Muscle of arm (tissue), 12 donors: Measurements from ENCODE around the gene MAGI2. TPM values are rescaled to one million over a fixed set of nuclear protein-coding genes. Genes with fewer than 3 reads are reported as not detected.

Source experiments
- DNase-seq: peaks from one replicate; pipeline ENCODE4 v3.0.0-alpha.2; 2013
- polyA plus RNA-seq, 12 donors: library from polyadenylated mRNA; unstranded; fragments of 120-200 nt; gene quantifications; one replicate each; pipeline ENCODE4 v1.2.1, GENCODE V29; 2013; ENCODE audit not compliant: insufficient read length in 12 of 12

Gene MAGI2
- polyA plus RNA-seq, 12 donors: 4.4 to 8.6 (median 6.4) TPM; not detected in 1

GRCh38 chr7:78226059-78226719 lies 1227.3 kb downstream of the MAGI2 start:
- peak; percentile 7 for DNase-seq

GRCh38 chr7:78225534-78225933 lies 1227.9 kb downstream of the MAGI2 start:
- no peak for DNase-seq

- DNase-seq: no peak
Measured at GRCh38 chr7:78224923-78225322, 1228.5 kb downstream of the MAGI2 start.

GRCh38 chr7:78223598-78223997 lies 1229.9 kb downstream of the MAGI2 start:
- DNase-seq: no peak

- no peak for DNase-seq
Measured at GRCh38 chr7:78222001-78222751, 1231.3 kb downstream of the MAGI2 start.

GRCh38 chr7:78220754-78221153 lies 1232.7 kb downstream of the MAGI2 start:
- DNase-seq: no peak

GRCh38 chr7:78218876-78219275 lies 1234.6 kb downstream of the MAGI2 start:
- no peak for DNase-seq

- DNase-seq: no peak
Measured at GRCh38 chr7:78218051-78218450, 1235.4 kb downstream of the MAGI2 start.

- no peak for DNase-seq
Measured at GRCh38 chr7:78215199-78215598, 1238.3 kb downstream of the MAGI2 start.

- DNase-seq: no peak
Measured at GRCh38 chr7:78213402-78213801, 1240.1 kb downstream of the MAGI2 start.

GRCh38 chr7:78212476-78213060 lies 1240.9 kb downstream of the MAGI2 start:
- DNase-seq: no peak

GRCh38 chr7:78207269-78207668 lies 1246.2 kb downstream of the MAGI2 start:
- DNase-seq: no peak

GRCh38 chr7:78206769-78207168 lies 1246.7 kb downstream of the MAGI2 start:
- DNase-seq: no peak

GRCh38 chr7:78203042-78203720 lies 1250.3 kb downstream of the MAGI2 start:
- no peak for DNase-seq

GRCh38 chr7:78198756-78199155 lies 1254.7 kb downstream of the MAGI2 start:
- DNase-seq: no peak

GRCh38 chr7:78197447-78197846 lies 1256.0 kb downstream of the MAGI2 start:
- DNase-seq: no peak

- no peak for DNase-seq
Measured at GRCh38 chr7:78195281-78195680, 1258.2 kb downstream of the MAGI2 start.

GRCh38 chr7:78194611-78195010 lies 1258.9 kb downstream of the MAGI2 start:
- DNase-seq: no peak

GRCh38 chr7:78191475-78192079 lies 1261.9 kb downstream of the MAGI2 start:
- DNase-seq: no peak

- no peak for DNase-seq
Measured at GRCh38 chr7:78189762-78190161, 1263.7 kb downstream of the MAGI2 start.

- DNase-seq: no peak
Measured at GRCh38 chr7:78185149-78185745, 1268.2 kb downstream of the MAGI2 start.

GRCh38 chr7:78184299-78184698 lies 1269.2 kb downstream of the MAGI2 start:
- no peak for DNase-seq
